ENCODE data around the gene EYA3. TPM values are rescaled to one million over a fixed set of nuclear protein-coding genes. Genes with fewer than 3 reads are reported as not detected.

The EYA3 gene
- total and polyA plus RNA-seq, 2 donors (not counting 3 experiments of a cell fraction or from before 2014, with no cell fraction given): 12.7 to 33.0 TPM

- no peak for TF ChIP-seq POLR2AphosphoS5 (IDR thresholded peaks at IDR 0.05; ENCODE audit: insufficient read depth, low read depth, low read length)
- TF ChIP-seq CTCF (IDR thresholded peaks at IDR 0.05; ENCODE audit: extremely low read depth in 1 of 2, insufficient read depth in 1 of 2, low read depth in 1 of 2, low read length in 2 of 2): no peak
- no peak for TF ChIP-seq GATA2 (IDR thresholded peaks at IDR 0.05; ENCODE audit: insufficient read depth, insufficient read length, low read depth, low read length)
- TF ChIP-seq POLR2A (IDR thresholded peaks at IDR 0.05; ENCODE audit: low read depth, low read length): no peak
- H3K4me1 ChIP-seq (ENCODE audit: control insufficient read depth, extremely low read depth, insufficient read depth, low read length): peaks cover 19% of the 10 kb centered on the region
- POLR2A ChIA-PET: no interaction called here
- no peaks in the 10 kb centered on the region for H4K20me1 ChIP-seq (replicated peaks; ENCODE audit: control insufficient read depth, extremely low read depth, insufficient read depth, low read length)
- dilution Hi-C loops (cut with MboI; ENCODE audit: extremely low pct_ligation_motif_present, low sequenced_read_pairs): no loop called here
- CTCF ChIA-PET: interaction anchor here (0.7 to 2.0 kb wide), 6 partner anchors 8 to 1615 kb away, joined by 3 to 8 read pairs (median 4); partner anchors contain the start of gene EYA3
- H3K36me3 ChIP-seq (ENCODE audit: control insufficient read depth in 2 of 2, extremely low read depth in 1 of 2, insufficient read depth in 2 of 2, low read length in 2 of 2): no peaks in the 10 kb centered on the region
- H3K4me3 ChIP-seq (replicated peaks in 1 of 3; ENCODE audit: insufficient read depth in 1 of 3, low read depth in 1 of 3, low read length in 3 of 3): peak overlapping the region in 1 of 3 experiments; percentile 19
- peak overlapping the region; percentile 61 for H3K9ac ChIP-seq (replicated peaks; ENCODE audit: extremely low read depth, insufficient read depth, low read length)
- no TSS peak for BruUV-seq (replicated peaks)
- no peak overlapping the region for H2AFZ ChIP-seq (ENCODE audit: low read depth, low read length)
- H3K9me3 ChIP-seq (replicated peaks; ENCODE audit: control insufficient read depth, insufficient read depth, low read length): no peaks in the 10 kb centered on the region
- intact Hi-C loops (cut with micrococcal nuclease): loop anchor here (2.0 kb wide), 2 partner anchors 36 to 60 kb away; partner anchors contain the start of gene EYA3
- peak; percentile 75 for DNase-seq (ENCODE audit: low read depth, low spot score)
- peak overlapping the region; percentile 91 for H3K4me2 ChIP-seq (ENCODE audit: insufficient read depth, low read length)
- peaks cover 4% of the 10 kb centered on the region for H3K79me2 ChIP-seq (ENCODE audit: control insufficient read depth, insufficient read depth, low read length)
- FAIRE-seq: no peak
- peak overlapping the region; percentile 90 for H3K27ac ChIP-seq (ENCODE audit: insufficient read depth, low read depth, low read length)
- H3K9me1 ChIP-seq (replicated peaks; ENCODE audit: control insufficient read depth, extremely low read depth, insufficient read depth, low read length): no peaks in the 10 kb centered on the region
- no peaks in the 10 kb centered on the region for H3K27me3 ChIP-seq (ENCODE audit: control insufficient read depth in 2 of 2, insufficient read depth in 2 of 2, low read length in 2 of 2)
Measured at GRCh38 chr1:28028873-28029654, 59.3 kb downstream of the EYA3 start.

All from endothelial cell of umbilical vein (primary cell).